Endothelial cell of umbilical vein (primary cell): ENCODE data around the gene RASA1. TPM values are rescaled to one million over a fixed set of nuclear protein-coding genes. Genes with fewer than 3 reads are reported as not detected.

Source experiments
- BruUV-seq: library from RNA; stranded (reverse); fragments of 400-500 nt; replicated peaks from 2 replicates; lab custom pipeline; 2021; lab: Mats Ljungman, UMichigan
- CTCF ChIA-PET: fragments of 300-600, 350-600 bp; sonication (Branson Sonifier 250); formaldehyde crosslinking; loops from one replicate; lab custom pipeline; 2021; ENCODE audit warnings: antibody characterized with exemption, inconsistent platforms; lab: Charles Lee
- POLR2A ChIA-PET: fragments of 300-600, 350-600 bp; sonication (Branson Sonifier 250); formaldehyde crosslinking; loops from one replicate; lab custom pipeline; 2021; ENCODE audit warnings: antibody characterized with exemption, inconsistent platforms; lab: Charles Lee
- DNase-seq: peaks from one replicate; pipeline ENCODE4 v3.0.0-alpha.2; 2011; ENCODE audit warnings: low read depth, low spot score
- FAIRE-seq: peaks from 2 replicates; lab custom pipeline; 2011; peaks lifted over from hg19 to GRCh38; lab: Jason Lieb, UNC
- H2AFZ ChIP-seq: 2 replicates; pipeline ENCODE4 v1.6.0; 2012; ENCODE audit warnings: low read depth, low read length, control low read depth, inconsistent platforms
- H3K27ac ChIP-seq: 2 replicates; pipeline ENCODE4 v1.5.1; 2011; ENCODE audit warnings: low read depth, mild to moderate bottlenecking, control low read depth, low read length, moderate library complexity; ENCODE audit not compliant: insufficient read depth
- H3K27me3 ChIP-seq, 2 experiments: 2 replicates each; pipeline versions ENCODE4 v1.6.0 to v1.6.1; 2011; ENCODE audit warnings: low read length in 2 of 2, mixed read lengths in 1 of 2; ENCODE audit not compliant: control insufficient read depth in 2 of 2, insufficient read depth in 2 of 2
- H3K36me3 ChIP-seq, 2 experiments: 2 replicates in 1 of 2; 3 replicates in 1 of 2; pipeline ENCODE4 v1.5.1; 2011; ENCODE audit warnings: low read length in 2 of 2, mild to moderate bottlenecking in 1 of 2, moderate library complexity in 1 of 2; ENCODE audit not compliant: control insufficient read depth in 2 of 2, insufficient read depth in 2 of 2; ENCODE audit errors: extremely low read depth in 1 of 2
- H3K4me1 ChIP-seq: 3 replicates; pipeline ENCODE4 v1.5.1; 2011; ENCODE audit warnings: mild to moderate bottlenecking, low read length; ENCODE audit not compliant: control insufficient read depth, insufficient read depth; ENCODE audit errors: extremely low read depth
- H3K4me2 ChIP-seq: 2 replicates; pipeline ENCODE4 v1.6.1; 2011; ENCODE audit warnings: low read length, control low read depth, mixed read lengths; ENCODE audit not compliant: insufficient read depth
- H3K4me3 ChIP-seq, 3 experiments: fragments of 200-600 bp in 1 of 3; sonication (generic), shearing (Covaris generic) in 1 of 3; replicated peaks in 1 of 3; 2 replicates each; pipeline ENCODE4 v1.5.1; 2011 to 2016; ENCODE audit warnings: control low read depth in 3 of 3, low read length in 3 of 3, mild to moderate bottlenecking in 2 of 3, inconsistent platforms in 1 of 3, low read depth in 1 of 3, moderate library complexity in 1 of 3; ENCODE audit not compliant: insufficient read depth in 1 of 3
- H3K79me2 ChIP-seq: 2 replicates; pipeline ENCODE4 v1.6.0; 2012; ENCODE audit warnings: low read length, inconsistent platforms; ENCODE audit not compliant: control insufficient read depth, insufficient read depth
- H3K9ac ChIP-seq: replicated peaks from 2 replicates; pipeline ENCODE3; 2011; ENCODE audit warnings: low read length, control low read depth; ENCODE audit not compliant: insufficient read depth; ENCODE audit errors: extremely low read depth
- H3K9me1 ChIP-seq: replicated peaks from 3 replicates; pipeline ENCODE4 v1.6.0; 2011; ENCODE audit warnings: mild to moderate bottlenecking, low read length; ENCODE audit not compliant: control insufficient read depth, insufficient read depth; ENCODE audit errors: extremely low read depth
- H3K9me3 ChIP-seq: replicated peaks from 2 replicates; pipeline ENCODE4 v1.5.1; 2012; ENCODE audit warnings: low read length, inconsistent platforms; ENCODE audit not compliant: control insufficient read depth, insufficient read depth
- H4K20me1 ChIP-seq: replicated peaks from 2 replicates; pipeline ENCODE3; 2011; ENCODE audit warnings: mild to moderate bottlenecking, low read length; ENCODE audit not compliant: control insufficient read depth, insufficient read depth; ENCODE audit errors: extremely low read depth
- EZH2 ChIP-seq: IDR thresholded peaks from 2 replicates; pipeline ENCODE4 v1.6.1; 2012; ENCODE audit warnings: borderline replicate concordance, low read depth, mild to moderate bottlenecking, moderate library complexity, low read length, inconsistent platforms; ENCODE audit not compliant: severe bottlenecking
- FOS ChIP-seq: IDR thresholded peaks from 2 replicates; pipeline ENCODE4 v1.6.1; 2011; ENCODE audit warnings: mild to moderate bottlenecking, low read length, moderate library complexity, borderline replicate concordance; ENCODE audit not compliant: insufficient read depth
- GATA2 ChIP-seq: IDR thresholded peaks from 2 replicates; pipeline ENCODE4 v1.7.0; 2011; ENCODE audit warnings: low read depth, mild to moderate bottlenecking, moderate library complexity, mixed read lengths, low read length; ENCODE audit not compliant: insufficient read length, insufficient read depth
- JUN ChIP-seq: IDR thresholded peaks from 2 replicates; pipeline ENCODE4 v1.6.1; 2011; ENCODE audit warnings: borderline replicate concordance, low read depth; ENCODE audit not compliant: insufficient read length, insufficient read depth
- MYC ChIP-seq: IDR thresholded peaks from one replicate; pipeline ENCODE4 v1.6.1; 2011; ENCODE audit warnings: mild to moderate bottlenecking, low read depth, low read length
- POLR2A ChIP-seq: IDR thresholded peaks from 2 replicates; pipeline ENCODE4 v1.6.1; 2012; ENCODE audit warnings: low read depth, mild to moderate bottlenecking, control low read depth, low read length
- POLR2AphosphoS5 ChIP-seq: IDR thresholded peaks from 2 replicates; pipeline ENCODE4 v1.6.1; 2012; ENCODE audit warnings: low read depth, mild to moderate bottlenecking, control low read depth, low read length, moderate library complexity; ENCODE audit not compliant: insufficient read depth
- dilution Hi-C: fragments of 300-500 bp; cut with MboI; formaldehyde crosslinking; loops from one replicate; pipeline ENCODE4 v1.15.0; 2019; ENCODE audit warnings: low sequenced_read_pairs; ENCODE audit not compliant: extremely low pct_ligation_motif_present
- intact Hi-C: fragments of 100-400 bp; cut with micrococcal nuclease; formaldehyde crosslinking; loops from one replicate; pipeline ENCODE4 v1.10.0; 2022
- polyA plus RNA-seq, 4 experiments: library from polyadenylated mRNA; depleted of rRNA in 3 of 4; stranded (reverse) in 3 of 4; unstranded in 1 of 4; fragments of >200 nt; gene quantifications; 2 replicates each; pipeline versions ENCODE4 v1.2.1 to v1.2.3, GENCODE V29; 2011 to 2012; ENCODE audit warnings: missing spikeins in 1 of 4
- total RNA-seq: library from RNA; stranded (reverse); gene quantifications from 2 replicates; pipeline ENCODE4 v1.2.3, GENCODE V29; 2021
- TF ChIP-seq, protein P1 (sequence below), 2 donors: IDR thresholded peaks; 1 replicate in 1 of 2; 2 replicates in 1 of 2; pipeline ENCODE4 v1.5.1; 2011; ENCODE audit warnings: low read length in 2 of 2, mild to moderate bottlenecking in 2 of 2, moderate library complexity in 2 of 2, control low read depth in 1 of 2, inconsistent platforms in 1 of 2, low read depth in 1 of 2; ENCODE audit not compliant: insufficient read depth in 1 of 2; ENCODE audit errors: extremely low read depth in 1 of 2
- TF ChIP-seq, protein P2 (sequence below): IDR thresholded peaks from 2 replicates; pipeline ENCODE4 v1.6.1; 2011; ENCODE audit not compliant: insufficient read depth, insufficient read length

The RASA1 gene
- total and polyA plus RNA-seq, 2 donors (not counting 3 experiments of a cell fraction or from before 2014, with no cell fraction given) = 23.1 to 42.0 TPM

DNA sequence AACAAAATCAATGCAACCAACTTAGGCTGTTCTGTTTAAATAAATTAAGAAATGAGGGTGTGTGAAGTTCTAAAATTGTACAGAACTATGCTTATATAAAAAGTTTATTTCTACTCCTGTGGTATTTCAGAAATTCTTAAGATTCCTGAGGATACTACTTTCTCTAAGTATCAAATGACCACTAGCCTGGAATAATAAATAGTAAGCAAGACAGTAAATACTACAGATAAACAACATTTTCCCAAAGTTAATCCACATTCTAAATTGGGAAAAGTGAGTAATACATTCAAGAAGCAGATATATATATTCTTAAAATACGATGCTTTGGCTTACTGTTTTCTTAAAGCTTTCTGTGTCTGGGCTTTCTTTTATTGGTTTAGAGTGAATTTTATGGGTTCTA lies 115.5 kb downstream of the RASA1 start:
- H3K9me1 ChIP-seq = no peaks in the 10 kb centered on the region
- H3K9me3 ChIP-seq = no peaks in the 10 kb centered on the region
- dilution Hi-C loops = no loop called here
- no peak overlapping the region for H3K4me2 ChIP-seq
- TF ChIP-seq, protein P1, sequence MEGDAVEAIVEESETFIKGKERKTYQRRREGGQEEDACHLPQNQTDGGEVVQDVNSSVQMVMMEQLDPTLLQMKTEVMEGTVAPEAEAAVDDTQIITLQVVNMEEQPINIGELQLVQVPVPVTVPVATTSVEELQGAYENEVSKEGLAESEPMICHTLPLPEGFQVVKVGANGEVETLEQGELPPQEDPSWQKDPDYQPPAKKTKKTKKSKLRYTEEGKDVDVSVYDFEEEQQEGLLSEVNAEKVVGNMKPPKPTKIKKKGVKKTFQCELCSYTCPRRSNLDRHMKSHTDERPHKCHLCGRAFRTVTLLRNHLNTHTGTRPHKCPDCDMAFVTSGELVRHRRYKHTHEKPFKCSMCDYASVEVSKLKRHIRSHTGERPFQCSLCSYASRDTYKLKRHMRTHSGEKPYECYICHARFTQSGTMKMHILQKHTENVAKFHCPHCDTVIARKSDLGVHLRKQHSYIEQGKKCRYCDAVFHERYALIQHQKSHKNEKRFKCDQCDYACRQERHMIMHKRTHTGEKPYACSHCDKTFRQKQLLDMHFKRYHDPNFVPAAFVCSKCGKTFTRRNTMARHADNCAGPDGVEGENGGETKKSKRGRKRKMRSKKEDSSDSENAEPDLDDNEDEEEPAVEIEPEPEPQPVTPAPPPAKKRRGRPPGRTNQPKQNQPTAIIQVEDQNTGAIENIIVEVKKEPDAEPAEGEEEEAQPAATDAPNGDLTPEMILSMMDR (IDR thresholded peaks at IDR 0.05; ENCODE audit: extremely low read depth in 1 of 2, insufficient read depth in 1 of 2, low read depth in 1 of 2, low read length in 2 of 2) = no peak
- TF ChIP-seq EZH2 (no peak), POLR2A (no peak), GATA2 (no peak), JUN (no peak), POLR2AphosphoS5 (no peak), MYC (no peak), FOS (no peak)
- TF ChIP-seq, protein P2, sequence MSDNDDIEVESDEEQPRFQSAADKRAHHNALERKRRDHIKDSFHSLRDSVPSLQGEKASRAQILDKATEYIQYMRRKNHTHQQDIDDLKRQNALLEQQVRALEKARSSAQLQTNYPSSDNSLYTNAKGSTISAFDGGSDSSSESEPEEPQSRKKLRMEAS = no peak
- intact Hi-C loops = no loop called here
- ChIA-PET CTCF (interaction anchor here (2.7 kb wide), 1 partner anchor 313 kb away, joined by 18 read pairs; no protein-coding TSS in a partner anchor), POLR2A (no interaction called here)
- H3K9ac ChIP-seq = no peak overlapping the region
- no peak for DNase-seq
- H3K4me3 ChIP-seq = no peak overlapping the region
- H3K4me1 ChIP-seq = no peaks in the 10 kb centered on the region
- H3K79me2 ChIP-seq = no peaks in the 10 kb centered on the region
- H3K27me3 ChIP-seq = no peaks in the 10 kb centered on the region
- peaks cover 2 to 31% of the 10 kb centered on the region in 2 experiments for H3K36me3 ChIP-seq
- H3K27ac ChIP-seq = no peak overlapping the region
- H4K20me1 ChIP-seq = no peaks in the 10 kb centered on the region
- no TSS peak for BruUV-seq
- FAIRE-seq = no peak
- no peak overlapping the region for H2AFZ ChIP-seq
